ENCODE measurements around the gene RASA3. TPM values are rescaled to one million over a fixed set of nuclear protein-coding genes. Genes with fewer than 3 reads are reported as not detected.
A peak's percentile ranks its signal among the peaks of the same experiment; 100 is the strongest.
"Not testable (repeated sequence)": the region's sequence is repeated elsewhere in the genome, so short reads cannot be mapped to it uniquely, and the experiment has no call there.

RASA3 gene
- total RNA-seq, 2 donors from 2014 or later = 8.6 to 12.5 TPM

GRCh38 chr13:114101358-114102130, 30.9 kb downstream of the RASA3 start:
- WGBS = 58% methylated on average over 27 of the region's 27 CpGs
- peak overlapping the region; percentile 36 to 79 for H3K27ac ChIP-seq
- intact Hi-C loops (cut with DNase I) = no loop called here
- H3K4me3 ChIP-seq = no peak overlapping the region
- no peaks in the 10 kb centered on the region for H3K9me3 ChIP-seq
- H3K4me1 ChIP-seq (replicated peaks) = no peaks in the 10 kb centered on the region
- no peaks in the 10 kb centered on the region for H3K36me3 ChIP-seq
- no peaks in the 10 kb centered on the region for H3K27me3 ChIP-seq (replicated peaks; ENCODE audit: insufficient read depth)
- TF ChIP-seq POLR2A (IDR thresholded peaks at IDR 0.05) = no peak
- TF ChIP-seq POLR2AphosphoS5 (IDR thresholded peaks at IDR 0.05) = no peak
- TF ChIP-seq, protein P1, sequence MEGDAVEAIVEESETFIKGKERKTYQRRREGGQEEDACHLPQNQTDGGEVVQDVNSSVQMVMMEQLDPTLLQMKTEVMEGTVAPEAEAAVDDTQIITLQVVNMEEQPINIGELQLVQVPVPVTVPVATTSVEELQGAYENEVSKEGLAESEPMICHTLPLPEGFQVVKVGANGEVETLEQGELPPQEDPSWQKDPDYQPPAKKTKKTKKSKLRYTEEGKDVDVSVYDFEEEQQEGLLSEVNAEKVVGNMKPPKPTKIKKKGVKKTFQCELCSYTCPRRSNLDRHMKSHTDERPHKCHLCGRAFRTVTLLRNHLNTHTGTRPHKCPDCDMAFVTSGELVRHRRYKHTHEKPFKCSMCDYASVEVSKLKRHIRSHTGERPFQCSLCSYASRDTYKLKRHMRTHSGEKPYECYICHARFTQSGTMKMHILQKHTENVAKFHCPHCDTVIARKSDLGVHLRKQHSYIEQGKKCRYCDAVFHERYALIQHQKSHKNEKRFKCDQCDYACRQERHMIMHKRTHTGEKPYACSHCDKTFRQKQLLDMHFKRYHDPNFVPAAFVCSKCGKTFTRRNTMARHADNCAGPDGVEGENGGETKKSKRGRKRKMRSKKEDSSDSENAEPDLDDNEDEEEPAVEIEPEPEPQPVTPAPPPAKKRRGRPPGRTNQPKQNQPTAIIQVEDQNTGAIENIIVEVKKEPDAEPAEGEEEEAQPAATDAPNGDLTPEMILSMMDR (IDR thresholded peaks at IDR 0.05) = no peak
- DNase-seq (ENCODE audit: low spot score) = no peak

- H3K9me3 ChIP-seq = no peaks in the 10 kb centered on the region
- DNase-seq (ENCODE audit: low spot score) = no peak
- no peak overlapping the region for H3K4me3 ChIP-seq
- no peaks in the 10 kb centered on the region for H3K4me1 ChIP-seq (replicated peaks)
- TF ChIP-seq, protein P1 (IDR thresholded peaks at IDR 0.05) = no peak
- TF ChIP-seq POLR2A (IDR thresholded peaks at IDR 0.05) = no peak
- no peak for TF ChIP-seq POLR2AphosphoS5 (IDR thresholded peaks at IDR 0.05)
- no peaks in the 10 kb centered on the region for H3K36me3 ChIP-seq
- no peaks in the 10 kb centered on the region for H3K27me3 ChIP-seq (replicated peaks; ENCODE audit: insufficient read depth)
- peak overlapping the region; percentile 36 to 79 for H3K27ac ChIP-seq
- intact Hi-C loops (cut with DNase I) = no loop called here
- 65% methylated on average over 29 of the region's 29 CpGs for WGBS
Measured at GRCh38 chr13:114100446-114101357, 31.7 kb downstream of the RASA3 start.

DNA sequence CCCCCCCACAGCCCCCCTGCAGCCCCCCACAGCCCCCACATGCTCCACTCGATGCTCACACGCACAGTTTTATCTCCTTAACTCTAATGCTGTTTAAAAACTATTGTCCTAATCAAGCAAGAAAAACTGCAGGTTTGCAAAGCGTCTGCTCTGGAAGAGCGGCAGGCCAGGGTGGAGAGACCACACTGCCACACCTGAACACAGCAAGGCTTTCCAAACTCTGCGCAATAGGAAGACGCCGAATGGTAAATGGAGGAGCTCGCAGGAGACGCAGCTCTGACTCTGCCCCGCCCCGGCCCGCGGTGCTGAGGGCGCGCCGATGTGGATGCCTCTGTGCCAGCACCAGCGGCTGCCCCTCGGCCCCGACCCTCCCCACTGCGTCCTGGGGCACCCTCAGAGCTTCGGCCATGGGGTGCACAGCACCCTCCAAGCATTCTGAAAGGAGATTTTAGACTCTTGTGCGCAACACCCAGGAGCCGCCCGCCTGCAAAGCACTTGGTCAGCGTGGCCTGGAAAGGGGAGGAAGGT, 32.4 kb downstream of the RASA3 start:
- DNase-seq (ENCODE audit: low spot score) = no peak
- 65% methylated on average over 24 of the region's 25 CpGs for WGBS

DNA sequence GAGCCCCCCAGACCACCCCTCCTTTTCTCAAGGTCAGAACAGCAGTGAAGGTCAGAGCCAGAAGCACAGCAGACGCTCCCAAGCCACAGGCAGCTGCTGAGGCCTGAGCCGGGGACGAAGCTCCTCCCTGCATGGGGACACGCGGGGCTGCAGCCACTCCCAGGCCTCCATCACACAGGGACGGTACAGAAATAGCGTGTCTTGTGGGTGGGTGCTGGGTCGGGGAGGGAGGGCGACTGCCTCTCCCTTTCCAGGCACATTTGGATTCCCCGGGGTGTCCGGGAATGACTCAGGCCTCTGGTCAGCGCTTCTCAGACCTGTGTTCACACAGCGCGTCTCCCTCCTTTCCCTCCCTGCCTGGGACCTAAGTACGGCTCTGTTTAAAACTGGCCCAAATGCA, 33.2 kb downstream of the RASA3 start:
- peak; percentile 52 for DNase-seq (ENCODE audit: low spot score)
- Histone ChIP-seq H3K27me3 (replicated peaks; ENCODE audit: insufficient read depth) (no peaks in the 10 kb centered on the region), H3K4me1 (replicated peaks) (no peaks in the 10 kb centered on the region), H3K27ac (peak overlapping the region; percentile 34 to 41), H3K9me3 (no peaks in the 10 kb centered on the region), H3K4me3 (no peak overlapping the region), H3K36me3 (no peaks in the 10 kb centered on the region)
- intact Hi-C loops (cut with DNase I) = no loop called here
- TF ChIP-seq, protein P1 (IDR thresholded peaks at IDR 0.05) = no peak
- peak; percentile 46 for TF ChIP-seq POLR2AphosphoS5 (IDR thresholded peaks at IDR 0.05)
- 20% methylated on average over 15 of the region's 15 CpGs for WGBS

More for the DNA sequence above, 32.4 kb downstream of the RASA3 start:
- H3K27ac ChIP-seq = peak overlapping the region in 1 of 2 donors; percentile 79
- no peaks in the 10 kb centered on the region for H3K4me1 ChIP-seq (replicated peaks)
- H3K36me3 ChIP-seq = no peaks in the 10 kb centered on the region
- H3K9me3 ChIP-seq = no peaks in the 10 kb centered on the region
- TF ChIP-seq, protein P1 (IDR thresholded peaks at IDR 0.05) = no peak
- no peak for TF ChIP-seq POLR2AphosphoS5 (IDR thresholded peaks at IDR 0.05)
- no peak for TF ChIP-seq POLR2A (IDR thresholded peaks at IDR 0.05)
- no peaks in the 10 kb centered on the region for H3K27me3 ChIP-seq (replicated peaks; ENCODE audit: insufficient read depth)
- no peak overlapping the region for H3K4me3 ChIP-seq
- intact Hi-C loops (cut with DNase I) = no loop called here

DNA sequence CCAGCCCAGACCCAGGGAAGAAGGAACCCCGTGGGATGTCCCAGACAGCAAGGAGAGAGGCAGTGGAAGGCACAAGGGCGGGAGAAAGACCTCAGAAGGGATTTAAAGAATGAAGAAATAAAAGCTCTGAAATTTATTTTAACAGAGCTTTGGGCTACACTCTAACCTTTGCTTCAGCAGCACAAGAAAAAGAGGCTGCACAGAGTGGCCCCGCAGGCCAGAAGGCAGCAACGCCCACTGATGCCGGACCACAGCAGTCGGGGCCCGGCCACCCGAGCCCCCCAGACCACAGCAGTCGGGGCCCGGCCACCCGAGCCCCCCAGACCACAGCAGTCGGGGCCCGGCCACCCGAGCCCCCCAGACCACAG, 33.8 kb downstream of the RASA3 start:
- intact Hi-C loops (cut with DNase I); H3K9me3 ChIP-seq; H3K27me3 ChIP-seq (replicated peaks; ENCODE audit: insufficient read depth); H3K4me3 ChIP-seq; H3K4me1 ChIP-seq (replicated peaks); DNase-seq (ENCODE audit: low spot score); H3K36me3 ChIP-seq: not testable (repeated sequence)
- peak overlapping the region; percentile 34 to 41 for H3K27ac ChIP-seq
- WGBS = 79% methylated on average over 9 of the region's 14 CpGs
